ENCODE data around the gene ZNF45. TPM values are rescaled to one million over a fixed set of nuclear protein-coding genes. Genes with fewer than 3 reads are reported as not detected.
"Not testable (repeated sequence)": the region's sequence is repeated elsewhere in the genome, so short reads cannot be mapped to it uniquely, and the experiment has no call there.

ZNF45 gene
- total and polyA plus RNA-seq, 8 donors, result 0.89 to 17.1 (median 4.3) TPM

DNA sequence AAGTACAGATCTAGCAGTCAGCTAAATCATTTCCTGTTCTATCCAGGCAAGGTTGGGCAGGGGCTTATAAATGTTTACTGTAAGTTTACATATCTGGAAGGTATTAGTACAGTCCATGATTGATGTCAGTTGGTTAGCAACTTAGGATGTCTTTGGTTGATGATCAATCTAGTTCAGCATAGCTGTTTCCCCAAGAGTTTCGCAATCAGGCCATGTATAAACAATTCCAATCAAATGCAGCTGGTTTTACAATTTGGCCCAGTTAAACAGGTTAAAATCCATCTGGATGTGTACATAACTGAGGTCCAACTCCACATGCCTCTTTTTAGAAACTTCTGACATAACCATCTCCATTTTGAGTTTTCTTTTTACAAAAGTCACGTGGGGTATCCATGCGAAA, 22.8 kb upstream of the ZNF45 start:
- intact Hi-C loops (cut with DNase I; ENCODE audit: low total_unique reads), result no loop called here
- H3K27me3 ChIP-seq, result no peaks in the 10 kb centered on the region
- TF ChIP-seq POLR2A (IDR thresholded peaks at IDR 0.05) (no peak), EP300 (IDR thresholded peaks at IDR 0.05) (no peak), POLR2AphosphoS5 (IDR thresholded peaks at IDR 0.05) (no peak)
- TF ChIP-seq, protein P1, sequence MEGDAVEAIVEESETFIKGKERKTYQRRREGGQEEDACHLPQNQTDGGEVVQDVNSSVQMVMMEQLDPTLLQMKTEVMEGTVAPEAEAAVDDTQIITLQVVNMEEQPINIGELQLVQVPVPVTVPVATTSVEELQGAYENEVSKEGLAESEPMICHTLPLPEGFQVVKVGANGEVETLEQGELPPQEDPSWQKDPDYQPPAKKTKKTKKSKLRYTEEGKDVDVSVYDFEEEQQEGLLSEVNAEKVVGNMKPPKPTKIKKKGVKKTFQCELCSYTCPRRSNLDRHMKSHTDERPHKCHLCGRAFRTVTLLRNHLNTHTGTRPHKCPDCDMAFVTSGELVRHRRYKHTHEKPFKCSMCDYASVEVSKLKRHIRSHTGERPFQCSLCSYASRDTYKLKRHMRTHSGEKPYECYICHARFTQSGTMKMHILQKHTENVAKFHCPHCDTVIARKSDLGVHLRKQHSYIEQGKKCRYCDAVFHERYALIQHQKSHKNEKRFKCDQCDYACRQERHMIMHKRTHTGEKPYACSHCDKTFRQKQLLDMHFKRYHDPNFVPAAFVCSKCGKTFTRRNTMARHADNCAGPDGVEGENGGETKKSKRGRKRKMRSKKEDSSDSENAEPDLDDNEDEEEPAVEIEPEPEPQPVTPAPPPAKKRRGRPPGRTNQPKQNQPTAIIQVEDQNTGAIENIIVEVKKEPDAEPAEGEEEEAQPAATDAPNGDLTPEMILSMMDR (IDR thresholded peaks at IDR 0.05), result no peak
- no peak overlapping the region for H3K4me3 ChIP-seq
- DNase-seq, result no peak
- 89 to 94% (median 90%) methylated on average over 3 of the region's 3 CpGs for WGBS, 5 donors
- no peaks in the 10 kb centered on the region for H3K4me1 ChIP-seq
- H3K36me3 ChIP-seq, result peaks cover 1 to 70% (median 31%) of the 10 kb centered on the region in 4 donors
- no peak overlapping the region for H3K27ac ChIP-seq
- peaks cover 29 to 99% (median 87%) of the 10 kb centered on the region in 4 donors for H3K9me3 ChIP-seq

DNA sequence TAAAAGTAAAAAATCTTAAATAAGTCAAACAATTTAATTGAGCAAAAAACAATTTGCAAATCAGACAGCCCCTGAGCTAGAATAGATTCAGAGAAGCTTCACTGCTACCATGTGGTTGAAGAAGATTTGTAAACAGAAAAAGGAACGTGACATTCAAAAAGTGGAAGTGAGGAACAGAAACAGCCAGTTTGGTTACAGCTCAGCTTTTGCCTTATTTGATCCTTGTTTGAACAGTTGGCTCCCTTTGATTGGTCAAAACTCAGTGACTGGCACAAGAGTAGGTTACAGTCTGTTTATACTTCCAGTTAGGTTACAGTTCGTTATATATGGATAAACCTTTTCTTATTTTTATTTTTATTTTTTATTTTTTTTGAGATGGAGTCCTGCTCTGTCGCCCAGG, 21.7 kb upstream of the ZNF45 start:
- peaks cover 0 to 60% (median 26%) of the 10 kb centered on the region in 4 donors for H3K36me3 ChIP-seq
- 86 to 98% (median 93%) methylated on average over 3 of the region's 3 CpGs for WGBS, 5 donors
- no peaks in the 10 kb centered on the region for H3K27me3 ChIP-seq
- peaks cover 0 to 7% (median 0%) of the 10 kb centered on the region in 4 donors for H3K4me1 ChIP-seq
- TF ChIP-seq EP300 (IDR thresholded peaks at IDR 0.05) (no peak), POLR2A (IDR thresholded peaks at IDR 0.05) (no peak), POLR2AphosphoS5 (IDR thresholded peaks at IDR 0.05) (no peak)
- TF ChIP-seq, protein P1 (IDR thresholded peaks at IDR 0.05), result no peak
- H3K27ac ChIP-seq, result no peak overlapping the region
- H3K4me3 ChIP-seq, result no peak overlapping the region
- peaks cover 29 to 98% (median 77%) of the 10 kb centered on the region in 4 donors for H3K9me3 ChIP-seq
- DNase-seq, result no peak
- intact Hi-C loops (cut with DNase I; ENCODE audit: low total_unique reads), result no loop called here

- intact Hi-C loops (cut with DNase I; ENCODE audit: low total_unique reads), result no loop called here
- peaks cover 0 to 20% (median 12%) of the 10 kb centered on the region in 4 donors for H3K36me3 ChIP-seq
- H3K4me3 ChIP-seq, result peak within 1 kb of the TSS; percentile 57 to 79 (median 64)
- DNase-seq, result peak; percentile 90 to 98
- peaks cover 0 to 9% (median 0%) of the 10 kb centered on the region in 3 donors for H3K27me3 ChIP-seq
- 0 to 2% (median 1%) methylated on average over 31 to 40 of the region's 40 CpGs for WGBS, 5 donors
- peaks cover 11 to 78% (median 49%) of the 10 kb centered on the region in 4 donors for H3K9me3 ChIP-seq
- TF ChIP-seq POLR2AphosphoS5 (IDR thresholded peaks at IDR 0.05), result peak; percentile 80 to 96 (median 89)
- TF ChIP-seq POLR2A (IDR thresholded peaks at IDR 0.05), result no peak
- no peak for TF ChIP-seq EP300 (IDR thresholded peaks at IDR 0.05)
- TF ChIP-seq, protein P1 (IDR thresholded peaks at IDR 0.05), result peak in 4 of 7 experiments; percentile 22 to 49 (median 34)
- peak within 1 kb of the TSS; percentile 42 to 75 (median 51) for H3K27ac ChIP-seq
- peaks cover 0 to 7% (median 2%) of the 10 kb centered on the region in 4 donors for H3K4me1 ChIP-seq
Observed at GRCh38 chr19:43950834-43951645, 16.0 kb upstream of the ZNF45 start, which contains the start of gene ZNF221. Gene ZNF221, plus strand, starts transcription at chr19:43951228. Its CDS starts 11,499 bp downstream, at chr19:43962727.

DNA sequence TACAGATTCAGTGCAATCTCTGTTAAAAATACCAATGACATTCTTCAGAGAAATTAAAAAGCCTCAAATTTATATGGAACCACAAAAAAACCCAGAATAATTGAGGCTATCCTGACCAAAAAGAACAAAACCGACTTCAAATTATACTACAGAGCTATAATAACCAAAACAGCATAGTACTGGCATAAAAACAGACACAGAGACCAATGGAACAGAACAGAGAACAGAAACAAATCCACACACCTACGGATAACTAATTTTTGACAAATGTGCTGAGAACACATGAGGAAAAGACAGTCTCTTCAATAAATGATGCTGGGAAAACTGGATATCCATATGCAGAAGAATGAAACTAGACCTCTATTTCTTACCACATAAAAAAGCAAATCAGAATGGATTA, 14.7 kb upstream of the ZNF45 start:
- H3K27me3 ChIP-seq; intact Hi-C loops (cut with DNase I; ENCODE audit: low total_unique reads); H3K4me3 ChIP-seq; H3K27ac ChIP-seq; H3K4me1 ChIP-seq; H3K36me3 ChIP-seq; DNase-seq: not testable (repeated sequence)
- peaks cover 11 to 66% (median 44%) of the 10 kb centered on the region in 4 donors for H3K9me3 ChIP-seq
- 77 to 94% (median 83%) methylated on average over 2 of the region's 2 CpGs for WGBS, 5 donors

DNA sequence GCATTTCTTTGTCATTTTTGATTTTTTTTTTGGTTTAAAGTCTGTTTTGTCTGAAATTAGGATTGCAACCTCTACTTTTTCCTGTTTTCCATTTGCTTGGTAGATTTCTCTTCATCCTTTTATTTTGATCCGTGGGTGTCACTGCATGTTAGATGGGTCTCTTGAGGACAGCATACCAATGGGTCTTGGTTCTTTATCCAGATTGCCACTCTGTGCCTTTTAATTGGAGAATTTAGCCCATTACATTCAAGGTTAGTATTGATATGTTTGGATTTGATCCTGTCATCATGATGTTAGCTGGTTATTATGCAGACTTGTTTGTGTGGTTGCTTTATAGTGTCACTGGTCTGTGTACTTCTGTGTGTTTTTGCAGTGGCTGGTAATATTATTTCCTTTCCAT, 12.3 kb upstream of the ZNF45 start:
- intact Hi-C loops (cut with DNase I; ENCODE audit: low total_unique reads); DNase-seq: not testable (repeated sequence)

More for the DNA sequence above, 12.3 kb upstream of the ZNF45 start:
- 0% methylated on average over 1 of the region's 1 CpG for WGBS, 5 donors
- not testable (repeated sequence) for H3K27me3 ChIP-seq, H3K4me3 ChIP-seq, H3K27ac ChIP-seq, H3K36me3 ChIP-seq, H3K4me1 ChIP-seq
- peaks cover 4 to 48% (median 35%) of the 10 kb centered on the region in 4 donors for H3K9me3 ChIP-seq
